ENCODE results near the gene GPC1.

Gene GPC1

GRCh38 chr2:240513549-240514287 is 78.3 kb downstream of the GPC1 start:
- DNase-seq (ENCODE audit: low spot score), result peak; percentile 67

- no peak for DNase-seq (ENCODE audit: low spot score)
Measured at GRCh38 chr2:240514631-240515030, 79.2 kb downstream of the GPC1 start.

GRCh38 chr2:240517342-240517741 is 81.9 kb downstream of the GPC1 start:
- no peak for DNase-seq (ENCODE audit: low spot score)
